NCI-H345 (cell line): Measurements from ENCODE around the gene CCDC106.
A peak's percentile ranks its signal among the peaks of the same experiment; 100 is the strongest.

Experiments used
- DNase-seq: peaks from one replicate; lab custom pipeline; 2025; lab: John Stamatoyannopoulos, UW

CCDC106 gene

DNA sequence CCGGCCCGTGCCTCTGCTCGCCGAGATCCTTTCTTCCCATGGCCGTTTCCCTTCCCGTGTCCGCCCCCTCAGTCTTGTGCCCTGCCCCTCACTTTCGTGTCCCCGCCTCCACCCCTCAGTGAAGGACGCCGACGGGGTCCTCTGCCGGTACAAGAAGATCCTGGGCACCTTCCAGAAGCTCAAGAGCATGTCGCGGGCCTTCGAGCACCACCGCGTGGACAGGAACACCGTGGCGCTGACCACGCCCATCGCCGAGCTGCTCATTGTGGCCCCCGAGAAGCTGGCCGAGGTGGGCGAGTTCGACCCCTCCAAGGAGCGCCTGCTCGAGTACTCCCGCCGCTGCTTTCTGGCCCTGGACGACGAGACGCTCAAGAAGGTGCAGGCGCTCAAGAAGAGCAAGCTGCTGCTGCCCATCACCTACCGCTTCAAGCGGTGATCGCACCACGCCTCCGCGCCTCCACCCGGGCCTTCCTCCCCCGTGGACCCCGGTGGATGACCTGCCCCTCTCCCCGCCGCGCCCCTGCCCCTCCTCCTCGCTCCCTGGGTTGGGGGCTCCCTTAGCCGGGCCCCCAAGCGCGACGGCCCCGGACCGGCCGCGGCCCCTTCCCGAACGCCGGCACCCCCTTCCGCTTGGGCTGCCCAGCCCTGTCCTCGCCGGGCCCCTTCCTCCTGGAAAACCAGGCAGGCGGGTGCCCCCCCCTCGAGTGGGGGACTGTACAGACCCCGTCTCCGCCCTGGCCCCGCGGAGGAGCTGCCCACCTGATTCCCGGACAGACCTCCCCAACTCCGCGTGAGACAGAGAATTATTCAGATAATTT, 4.5 kb downstream of the CCDC106 start:
- no peak for DNase-seq

DNA sequence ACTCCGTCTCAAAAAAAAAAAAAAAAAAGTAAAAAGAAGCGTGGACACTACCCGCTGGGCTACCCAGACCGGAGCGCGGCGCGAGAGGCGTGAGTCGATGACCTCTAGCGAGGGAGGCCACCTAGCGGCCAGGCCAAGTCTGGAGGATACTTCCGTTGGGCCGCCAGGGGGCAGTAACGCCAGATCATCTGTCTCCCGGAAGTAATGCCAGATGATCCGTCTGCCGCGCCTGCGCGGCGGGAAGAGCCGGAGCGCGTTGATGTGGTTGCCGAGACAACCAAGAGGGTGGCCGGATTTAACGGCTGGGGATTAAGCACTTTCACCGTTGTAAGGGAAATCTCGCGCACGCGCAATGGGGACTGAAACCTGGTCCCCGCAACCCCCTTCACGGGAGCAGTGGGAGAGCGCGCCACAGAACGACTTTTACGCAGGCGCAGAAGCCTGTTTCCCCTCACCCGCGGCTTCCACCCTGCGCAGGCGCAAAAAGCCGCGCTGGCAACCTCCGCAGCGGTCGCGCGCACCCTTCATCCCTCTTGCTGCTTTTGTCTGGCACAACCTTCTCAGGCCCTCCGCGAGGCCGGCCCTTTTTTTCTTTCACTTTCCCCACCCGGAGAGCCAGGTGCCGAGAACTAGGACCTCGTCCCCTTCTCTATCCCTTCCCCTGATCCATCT, 5.8 kb downstream of the CCDC106 start:
- peak; percentile 95 for DNase-seq

DNA sequence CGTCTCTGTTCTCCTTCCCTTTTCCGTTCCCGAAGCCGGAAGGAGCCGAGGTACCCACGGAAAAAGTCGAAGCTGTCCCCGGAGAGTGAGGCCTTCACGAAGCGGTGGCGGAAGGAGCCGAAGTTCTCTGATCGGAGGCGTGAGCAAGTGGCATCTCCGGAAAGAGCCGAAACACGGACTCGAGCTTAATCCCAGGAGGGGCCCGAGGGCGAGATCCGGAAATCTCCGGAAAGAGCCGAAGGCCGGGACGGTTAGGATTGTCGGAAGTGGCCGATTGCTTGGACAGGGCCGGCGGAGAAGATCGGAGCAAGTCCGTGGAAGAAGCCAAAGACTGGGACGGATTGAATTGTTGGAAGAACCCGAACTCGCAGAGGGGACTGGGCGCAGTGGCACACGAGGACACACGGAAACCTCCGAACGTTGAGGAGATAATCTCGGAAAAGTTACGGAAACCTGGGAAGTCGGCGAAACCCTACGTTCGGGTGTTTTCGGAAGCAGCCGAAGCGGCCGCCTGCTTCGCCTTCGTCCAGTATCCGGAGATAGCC, 6.4 kb downstream of the CCDC106 start:
- peak; percentile 97 for DNase-seq

DNA sequence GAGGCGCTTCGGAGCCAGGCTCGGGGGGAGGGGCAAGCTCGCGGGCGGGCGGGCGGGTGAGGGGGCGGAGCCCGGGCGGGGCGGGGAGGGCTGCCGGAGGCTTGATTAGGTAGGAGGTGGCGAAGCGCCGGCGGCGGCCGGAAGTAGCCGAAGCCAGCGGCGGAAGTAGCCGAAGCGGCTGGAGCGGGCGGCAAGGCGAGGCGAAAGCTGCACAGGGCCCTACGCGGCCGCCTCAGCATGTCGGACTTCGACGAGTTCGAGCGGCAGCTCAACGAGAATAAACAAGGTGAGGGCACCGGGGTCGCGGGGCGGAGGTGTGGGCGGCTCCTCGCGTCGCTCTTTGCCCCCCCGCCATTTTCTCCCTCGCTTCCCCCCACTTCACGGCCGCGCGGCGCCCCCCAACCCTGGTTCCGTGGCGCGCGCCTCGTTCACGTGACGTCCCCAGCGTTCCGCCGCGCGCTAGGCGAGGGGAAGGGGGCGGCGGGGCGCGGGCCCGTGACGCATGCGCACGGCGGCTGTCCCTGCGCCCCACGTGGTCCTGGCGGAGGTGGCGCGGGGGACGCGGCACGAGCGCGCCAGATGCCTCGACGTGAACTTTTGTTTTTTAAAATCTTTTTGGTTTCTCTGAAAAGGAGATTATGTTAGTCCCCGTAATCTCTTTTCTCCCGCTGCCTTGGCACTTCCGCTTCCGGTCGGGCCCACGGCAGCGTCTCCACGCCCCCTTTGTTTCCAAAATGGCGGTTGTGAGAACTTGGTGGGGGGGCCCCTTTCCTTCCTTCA, 7.0 kb downstream of the CCDC106 start, which contains the start of gene U2AF2:
TSS of gene U2AF2 (plus strand) at position 168 of the 780 bp plus-strand sequence. CDS start at position 238, 70 bp downstream.
- DNase-seq = peak; percentile 86

DNA sequence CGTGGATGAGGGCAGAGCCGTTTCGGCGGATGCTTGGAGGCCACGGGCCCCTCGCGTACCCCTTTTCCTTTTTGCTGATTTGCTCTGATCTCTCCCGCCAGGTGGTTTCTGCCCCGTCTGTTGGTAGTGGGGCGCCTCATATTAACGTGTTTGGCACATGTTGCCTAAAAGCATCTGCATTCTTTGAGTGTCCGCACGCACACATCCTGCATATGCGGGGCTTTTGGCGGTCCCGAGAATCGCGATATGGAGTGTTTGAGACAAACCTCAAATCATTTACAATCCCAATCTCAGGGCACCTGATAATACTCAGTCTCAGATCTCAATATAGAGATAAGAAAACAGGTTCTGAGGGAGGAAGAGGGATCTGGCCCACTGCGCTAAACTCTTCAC, 7.6 kb downstream of the CCDC106 start:
- DNase-seq = no peak

DNA sequence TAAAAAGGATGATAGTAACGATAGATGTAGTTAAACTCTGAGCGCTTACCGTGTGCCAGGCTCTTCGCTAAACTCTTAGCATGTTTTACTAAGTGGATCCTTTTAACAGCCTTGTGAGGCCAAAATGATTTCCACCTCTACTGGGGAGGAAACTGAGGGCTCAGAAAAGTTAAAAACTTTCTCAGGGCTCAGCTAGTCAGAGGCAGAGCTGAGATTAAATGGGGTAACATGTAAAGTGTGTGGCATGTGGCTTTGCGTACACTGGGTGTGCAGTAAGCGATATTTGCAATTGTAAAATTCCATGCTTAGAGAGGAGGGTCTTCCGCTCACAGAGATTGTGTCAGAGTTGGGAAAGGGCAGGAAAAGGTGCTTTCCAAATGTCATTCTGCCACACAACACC, 8.5 kb downstream of the CCDC106 start:
- DNase-seq = no peak

DNA sequence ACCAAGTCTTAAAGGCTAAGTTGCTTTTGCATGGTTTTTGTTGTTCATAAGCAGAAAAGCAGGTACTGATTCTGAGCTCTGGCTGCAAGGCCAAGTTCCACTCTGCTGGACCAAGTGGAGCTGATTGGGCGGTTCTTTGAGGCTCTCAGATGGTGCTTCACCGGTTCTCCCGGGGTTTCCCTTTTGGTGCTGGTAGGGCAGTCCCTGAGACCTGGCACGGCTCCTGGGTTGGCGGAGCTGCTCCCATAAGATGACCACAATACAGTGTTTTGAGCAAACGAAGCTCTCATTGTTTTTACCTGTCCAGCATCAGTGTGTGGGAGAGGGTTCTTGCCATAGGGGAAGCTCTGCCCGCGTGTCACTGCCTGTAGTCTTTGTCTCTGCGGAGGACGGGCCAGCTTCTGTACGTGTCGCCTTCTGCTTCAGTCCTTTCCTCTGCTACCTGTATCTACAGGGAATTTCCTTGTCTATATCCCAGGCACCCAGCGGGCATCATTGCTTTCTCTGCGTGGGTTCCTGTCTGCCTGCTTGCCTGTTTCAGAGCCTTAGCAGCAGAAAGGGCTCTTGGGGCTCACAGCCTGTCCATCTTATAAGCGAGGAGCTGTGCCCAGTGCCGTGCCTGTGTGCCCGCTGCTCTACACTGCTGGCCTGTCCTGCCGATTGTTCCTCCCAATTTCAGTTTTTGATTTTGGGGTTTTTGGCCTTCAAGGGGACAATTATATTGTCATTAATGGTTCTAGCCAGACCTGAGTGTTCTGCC, 9.2 kb downstream of the CCDC106 start:
- no peak for DNase-seq

DNA sequence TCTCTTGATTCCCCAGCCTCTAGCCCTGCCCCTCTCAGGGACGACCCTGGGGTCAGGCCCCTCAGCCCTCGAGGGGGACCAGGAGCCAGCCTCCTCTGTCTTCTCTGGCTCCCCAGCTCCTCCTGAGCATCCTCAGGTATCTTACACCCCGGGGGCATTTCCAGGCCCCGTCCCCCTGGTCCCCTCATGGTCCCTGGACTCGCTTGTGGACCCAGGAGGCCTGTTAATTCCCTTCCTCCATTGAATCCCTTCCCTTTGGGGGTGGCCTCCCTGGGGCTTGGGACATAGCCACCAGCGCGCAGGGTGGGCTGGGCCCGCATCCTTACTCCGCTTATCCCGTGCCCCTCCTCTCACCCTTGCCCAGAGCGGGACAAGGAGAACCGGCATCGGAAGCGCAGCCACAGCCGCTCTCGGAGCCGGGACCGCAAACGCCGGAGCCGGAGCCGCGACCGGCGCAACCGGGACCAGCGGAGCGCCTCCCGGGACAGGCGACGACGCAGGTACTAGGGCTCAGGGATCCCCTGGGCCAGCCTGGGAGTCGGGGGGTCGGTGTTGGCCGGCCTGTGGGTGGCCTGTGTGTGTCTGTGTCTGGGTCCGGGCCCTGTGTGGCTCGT, 10.9 kb downstream of the CCDC106 start:
- DNase-seq = no peak

DNA sequence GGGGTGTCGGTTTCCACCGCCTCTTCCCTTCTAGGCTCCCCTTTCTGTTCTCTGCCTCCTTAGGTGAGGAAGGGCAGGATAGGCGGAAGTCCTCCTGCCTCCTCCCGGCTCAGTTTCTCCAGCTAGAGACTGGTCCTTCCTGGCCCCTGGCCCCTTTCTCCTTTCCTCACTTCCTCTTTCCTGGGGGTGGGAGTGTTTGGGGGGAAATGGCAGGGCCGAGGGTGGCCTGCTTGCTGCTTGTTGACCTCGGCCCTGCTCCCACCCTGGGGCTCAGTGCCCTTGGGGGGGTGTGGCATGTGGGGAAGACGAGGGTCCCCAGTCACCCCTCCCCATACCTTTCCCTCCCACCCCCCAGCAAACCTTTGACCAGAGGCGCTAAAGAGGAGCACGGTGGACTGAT, 11.8 kb downstream of the CCDC106 start:
- no peak for DNase-seq

DNA sequence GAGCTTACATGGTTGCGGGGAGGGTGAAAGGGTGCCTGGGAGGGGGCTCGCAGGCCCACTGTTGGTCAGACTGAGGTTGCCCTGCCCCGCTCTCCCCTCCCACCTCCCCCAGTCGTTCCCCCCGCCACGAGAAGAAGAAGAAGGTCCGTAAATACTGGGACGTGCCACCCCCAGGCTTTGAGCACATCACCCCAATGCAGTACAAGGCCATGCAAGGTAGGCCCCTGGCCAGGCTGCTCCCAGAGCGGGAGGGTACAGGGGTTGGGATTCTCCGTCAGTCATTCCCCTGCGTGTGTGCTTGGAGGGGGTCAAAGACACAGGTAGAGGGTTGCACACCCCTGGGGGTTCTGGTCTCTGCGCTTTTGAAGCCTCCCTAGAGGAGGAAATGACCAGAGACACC, 12.4 kb downstream of the CCDC106 start:
- no peak for DNase-seq

DNA sequence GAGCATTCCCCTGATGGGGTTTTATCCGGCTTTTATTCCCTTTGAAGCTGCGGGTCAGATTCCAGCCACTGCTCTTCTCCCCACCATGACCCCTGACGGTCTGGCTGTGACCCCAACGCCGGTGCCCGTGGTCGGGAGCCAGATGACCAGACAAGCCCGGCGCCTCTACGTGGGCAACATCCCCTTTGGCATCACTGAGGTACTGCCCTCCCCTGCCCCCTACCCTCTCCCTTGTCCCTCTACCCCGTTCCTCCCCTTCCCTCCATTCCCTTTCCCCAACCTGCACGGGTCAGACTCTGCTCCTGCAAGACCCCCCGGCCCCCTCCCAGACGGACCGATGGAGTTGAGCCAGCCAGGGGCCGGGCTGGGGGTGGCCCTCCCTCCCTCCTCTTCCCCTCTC, 13.0 kb downstream of the CCDC106 start:
- no peak for DNase-seq

DNA sequence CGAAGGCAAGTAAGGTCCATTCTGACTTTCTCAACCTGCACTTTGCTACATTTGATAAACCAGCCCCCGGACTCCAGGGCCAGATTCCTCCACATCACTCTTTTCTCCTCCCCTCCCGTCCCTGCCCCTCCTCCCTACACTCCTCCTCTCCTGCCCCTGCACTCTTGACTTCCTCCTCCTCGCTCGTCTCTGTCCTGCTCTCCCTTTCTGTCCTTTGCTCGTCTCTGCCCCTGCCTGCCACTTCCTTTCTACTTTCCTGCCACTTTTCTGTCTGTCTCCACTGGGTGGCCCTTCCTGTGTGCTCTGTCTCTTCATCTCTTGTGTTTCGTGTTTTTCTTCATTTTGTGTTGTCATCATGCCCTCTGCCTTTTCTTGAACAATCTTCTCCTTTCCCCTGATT, 13.8 kb downstream of the CCDC106 start:
- DNase-seq = no peak

DNA sequence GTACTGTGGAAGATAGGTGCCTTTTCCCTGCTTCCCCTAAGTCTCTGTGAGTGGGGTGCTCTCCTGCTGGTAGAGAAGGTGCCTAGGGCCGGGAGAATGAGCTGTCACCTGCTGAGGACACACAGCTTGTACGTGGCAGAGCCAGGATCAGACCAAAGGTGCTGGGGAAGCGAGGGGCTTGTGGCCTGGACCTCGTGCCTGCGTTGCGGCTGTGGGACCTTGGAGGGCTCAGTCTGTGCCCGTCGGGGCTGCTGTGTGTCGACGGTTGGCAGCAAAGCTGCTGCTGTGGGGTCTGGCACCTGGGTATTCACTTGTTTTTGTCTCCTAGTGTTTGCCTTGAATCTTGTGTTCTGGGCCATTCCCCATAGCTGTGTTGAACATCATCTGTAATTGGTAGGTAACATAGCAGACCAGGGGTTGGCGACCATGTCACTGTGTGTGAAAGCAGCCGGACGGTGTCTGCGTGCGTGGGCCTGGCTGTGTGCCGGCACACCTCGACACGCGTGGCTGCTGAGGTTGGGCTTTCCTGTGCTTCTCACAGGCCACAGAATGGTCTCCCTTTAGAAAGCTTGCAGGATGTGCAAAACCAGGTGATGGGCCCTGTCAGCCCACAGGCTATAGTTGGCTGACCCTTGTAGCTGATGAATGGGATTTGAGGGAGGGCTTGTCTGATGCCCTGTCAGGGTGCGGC, 16.0 kb downstream of the CCDC106 start:
- no peak for DNase-seq

DNA sequence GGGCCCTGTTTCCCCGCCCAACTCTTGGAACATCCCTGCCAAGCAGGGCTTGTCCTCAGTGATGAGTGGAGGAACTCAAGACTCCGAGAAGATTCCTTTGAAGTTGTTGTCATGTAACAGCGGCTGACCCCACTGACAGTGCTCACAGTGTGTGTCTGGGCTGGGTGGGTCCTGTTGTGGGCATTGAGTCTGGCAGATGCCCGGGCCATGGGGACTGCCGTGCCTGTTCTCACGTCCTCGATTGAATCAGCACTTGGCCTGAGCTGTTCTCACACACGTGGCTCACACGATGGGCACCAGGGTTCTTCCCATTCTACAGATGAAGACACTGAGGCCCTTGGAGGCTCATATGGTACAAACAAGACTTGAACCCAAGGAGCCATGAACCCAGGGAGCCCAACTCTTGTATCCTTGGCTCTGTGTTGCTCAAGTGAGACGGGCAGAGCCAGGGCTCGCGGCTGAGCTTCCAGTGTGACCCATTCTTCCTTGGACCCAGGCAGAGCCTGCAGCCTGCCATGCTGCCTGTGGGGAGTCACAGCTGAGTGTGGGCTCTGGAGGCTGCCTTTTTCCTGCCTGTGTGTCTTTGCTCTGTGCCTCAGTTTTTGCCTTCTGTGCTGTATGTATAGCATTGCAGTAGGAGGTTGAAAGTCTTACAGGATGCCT, 18.5 kb downstream of the CCDC106 start:
- no peak for DNase-seq

DNA sequence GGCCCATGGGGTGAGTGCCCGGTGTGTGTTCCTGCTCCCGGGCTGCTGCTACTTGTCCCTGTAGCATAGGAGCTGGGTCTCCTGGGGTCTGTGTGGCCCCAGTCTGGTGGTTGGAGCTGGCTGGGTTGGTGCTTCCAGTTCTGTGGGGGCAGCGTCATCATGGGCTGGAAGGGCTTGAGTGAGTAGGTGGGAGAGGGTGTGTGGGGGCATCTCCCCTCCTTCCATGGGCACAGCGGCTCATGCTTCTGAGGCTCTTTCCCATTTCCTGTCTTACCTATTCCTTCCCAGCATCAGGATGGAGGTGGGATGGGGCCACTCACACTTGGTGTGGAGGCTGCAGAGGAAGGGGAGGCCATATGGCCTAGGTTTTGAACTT, 19.0 kb downstream of the CCDC106 start:
- no peak for DNase-seq

DNA sequence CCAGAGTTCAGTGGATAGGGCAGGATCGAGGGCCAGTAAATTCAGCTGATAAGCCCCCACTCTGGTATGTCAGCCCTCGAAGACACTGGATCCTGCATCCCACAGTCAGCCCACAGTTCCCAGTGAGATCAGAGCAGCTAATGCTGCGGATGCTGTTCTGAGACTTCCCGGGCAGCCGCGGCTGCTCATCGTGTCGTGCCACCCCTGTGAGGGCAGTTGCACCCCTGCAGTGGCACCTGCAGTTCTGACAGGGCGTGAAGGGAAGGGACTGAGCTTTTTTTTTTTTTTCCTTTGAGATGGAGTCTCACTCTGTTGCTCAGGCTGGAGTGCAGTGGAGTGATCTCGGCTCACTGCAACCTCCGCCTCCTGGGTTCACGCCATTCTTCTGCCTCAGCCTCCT, 19.5 kb downstream of the CCDC106 start:
- no peak for DNase-seq

DNA sequence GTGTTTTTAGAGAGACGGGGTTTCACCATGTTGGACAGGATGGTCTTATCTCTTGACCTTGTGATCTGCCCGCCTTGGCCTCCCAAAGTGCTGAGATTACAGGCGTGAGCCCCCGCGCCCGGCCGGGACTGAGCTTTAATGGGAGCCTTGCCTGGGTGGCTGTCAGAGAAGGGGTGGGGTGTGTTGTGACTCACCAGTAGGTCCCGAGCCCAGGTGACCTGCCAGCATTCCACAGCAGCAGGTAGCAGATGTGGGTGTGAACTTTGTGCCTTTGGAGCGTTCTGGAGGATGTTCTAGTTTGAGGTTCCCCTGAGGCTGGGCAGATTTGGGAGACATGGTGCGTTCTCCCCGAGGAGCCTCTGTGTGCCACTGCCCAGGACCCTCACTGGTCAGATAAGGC, 19.9 kb downstream of the CCDC106 start:
- DNase-seq = no peak

DNA sequence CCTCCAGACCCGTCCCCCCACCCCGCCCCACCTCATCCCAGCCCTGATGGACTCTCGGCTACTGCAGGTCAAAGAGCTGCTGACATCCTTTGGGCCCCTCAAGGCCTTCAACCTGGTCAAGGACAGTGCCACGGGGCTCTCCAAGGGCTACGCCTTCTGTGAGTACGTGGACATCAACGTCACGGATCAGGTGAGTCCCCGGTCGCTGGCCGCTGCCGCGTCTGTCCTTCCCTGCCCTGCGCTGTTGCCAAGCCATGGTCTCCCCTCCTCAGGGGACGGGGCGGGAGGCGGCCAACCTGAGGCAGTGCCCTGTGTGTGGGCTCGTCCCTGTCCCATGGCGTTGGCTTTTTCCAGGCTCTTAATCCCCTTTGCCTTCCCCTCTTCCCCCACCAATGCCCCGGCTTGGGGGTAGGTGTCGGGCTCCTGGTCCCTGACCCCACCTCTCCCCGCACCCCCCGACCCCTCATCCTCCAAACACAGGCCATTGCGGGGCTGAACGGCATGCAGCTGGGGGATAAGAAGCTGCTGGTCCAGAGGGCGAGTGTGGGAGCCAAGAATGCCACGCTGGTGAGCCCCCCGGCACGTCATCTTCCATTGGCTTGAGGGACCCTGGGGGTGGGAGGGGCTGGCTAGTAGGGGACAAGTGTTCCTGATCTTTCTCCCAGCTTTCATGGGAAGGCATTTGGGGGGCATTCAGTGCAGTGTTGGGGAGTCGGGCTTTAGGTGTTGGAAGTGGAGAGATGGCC, 20.8 kb downstream of the CCDC106 start:
- no peak for DNase-seq
